GM23248 (cell line): ENCODE results near the gene COL6A5. TPM values are rescaled to one million over a fixed set of nuclear protein-coding genes. Genes with fewer than 3 reads are reported as not detected.

ENCODE experiments used
- DNase-seq: peaks from one replicate; pipeline ENCODE4 v3.0.0-alpha.2; 2015
- H2AFZ ChIP-seq: fragments of 200-600 bp; sonication (generic); 2 replicates; pipeline ENCODE4 v1.6.1; 2016; ENCODE audit warnings: antibody characterized with exemption
- H3F3A ChIP-seq: fragments of 200-600 bp; sonication (generic); 2 replicates; pipeline ENCODE4 v1.6.1; 2016; ENCODE audit warnings: mild to moderate bottlenecking, antibody characterized with exemption, mixed run types; ENCODE audit not compliant: insufficient read depth
- H3K27ac ChIP-seq: fragments of 200-600 bp; sonication (generic); 2 replicates; pipeline ENCODE4 v1.5.1; 2016; ENCODE audit warnings: mild to moderate bottlenecking
- H3K27me3 ChIP-seq: fragments of 200-600 bp; sonication (generic); replicated peaks from 2 replicates; pipeline ENCODE4 v1.6.1; 2016; ENCODE audit warnings: mild to moderate bottlenecking; ENCODE audit not compliant: insufficient read depth
- H3K36me3 ChIP-seq: fragments of 200-600 bp; sonication (generic); 2 replicates; pipeline ENCODE4 v1.6.1; 2016; ENCODE audit warnings: low read depth, mild to moderate bottlenecking
- H3K4me1 ChIP-seq: fragments of 200-600 bp; sonication (generic); 2 replicates; pipeline ENCODE4 v1.6.1; 2016; ENCODE audit warnings: mild to moderate bottlenecking; ENCODE audit not compliant: insufficient read depth
- H3K4me2 ChIP-seq: fragments of 200-600 bp; sonication (generic); one replicate; pipeline ENCODE4 v1.6.1; 2016; ENCODE audit warnings: mild to moderate bottlenecking; ENCODE audit not compliant: unreplicated experiment
- H3K4me3 ChIP-seq: fragments of 200-600 bp; sonication (generic); 2 replicates; pipeline ENCODE4 v1.5.1; 2016; ENCODE audit warnings: mild to moderate bottlenecking
- H3K79me2 ChIP-seq: fragments of 200-600 bp; sonication (generic); 2 replicates; pipeline ENCODE4 v1.6.1; 2016; ENCODE audit warnings: mild to moderate bottlenecking; ENCODE audit not compliant: insufficient read depth
- H3K9ac ChIP-seq: fragments of 200-600 bp; sonication (generic); 2 replicates; pipeline ENCODE4 v1.6.1; 2016; ENCODE audit warnings: mild to moderate bottlenecking
- H3K9me2 ChIP-seq: fragments of 200-600 bp; sonication (generic); 2 replicates; pipeline ENCODE4 v1.6.1; 2016; ENCODE audit warnings: mixed run types, mild to moderate bottlenecking, moderate library complexity; ENCODE audit not compliant: insufficient read depth
- H3K9me3 ChIP-seq: fragments of 200-600 bp; sonication (generic); one replicate; pipeline ENCODE4 v1.6.1; 2017; ENCODE audit warnings: low read depth
- H4K20me1 ChIP-seq: fragments of 200-600 bp; sonication (generic); 2 replicates; pipeline ENCODE4 v1.6.0; 2016; ENCODE audit not compliant: insufficient read depth
- EZH2 ChIP-seq: fragments of 200-600 bp; sonication (generic); IDR thresholded peaks from 2 replicates; pipeline ENCODE4 v1.6.1; 2018; ENCODE audit warnings: antibody characterized with exemption, mild to moderate bottlenecking; ENCODE audit not compliant: insufficient read depth, poor library complexity, severe bottlenecking
- EZH2phosphoT487 ChIP-seq: fragments of 200-600 bp; sonication (generic); IDR thresholded peaks from 2 replicates; pipeline ENCODE4 v1.6.1; 2018; ENCODE audit warnings: antibody characterized with exemption, moderate library complexity, mild to moderate bottlenecking, low read depth; ENCODE audit not compliant: insufficient read depth
- WGBS, 2 experiments: methylation state at CpG; one replicate each; pipeline ENCODE4 v1.1.6; 2015 to 2017; ENCODE audit warnings: low lambda C conversion rate in 2 of 2, low coverage in 1 of 2; ENCODE audit errors: missing lambda C conversion rate in 2 of 2; 5-methylcytosine and 5-hydroxymethylcytosine counted together
- in situ Hi-C: fragments of 300-500 bp; cut with MboI; formaldehyde crosslinking; loops from 2 replicates; pipeline ENCODE4 v1.15.0; 2020
- polyA plus RNA-seq: library from polyadenylated mRNA; unstranded; fragments of >200 nt; fragmentation: Nextera tagmentation; extraction: Ambion mirVana; gene quantifications from 2 replicates; pipeline ENCODE4 v1.2.1, GENCODE V29; 2016
- total RNA-seq: library from RNA; depleted of rRNA; stranded (reverse); fragments of >200 nt; shearing (Covaris generic); gene quantifications from 2 replicates; pipeline ENCODE4 v1.2.3, GENCODE V29; 2014

COL6A5 gene
- total and polyA plus RNA-seq, 2 experiments from 2014 or later: not detected

DNA sequence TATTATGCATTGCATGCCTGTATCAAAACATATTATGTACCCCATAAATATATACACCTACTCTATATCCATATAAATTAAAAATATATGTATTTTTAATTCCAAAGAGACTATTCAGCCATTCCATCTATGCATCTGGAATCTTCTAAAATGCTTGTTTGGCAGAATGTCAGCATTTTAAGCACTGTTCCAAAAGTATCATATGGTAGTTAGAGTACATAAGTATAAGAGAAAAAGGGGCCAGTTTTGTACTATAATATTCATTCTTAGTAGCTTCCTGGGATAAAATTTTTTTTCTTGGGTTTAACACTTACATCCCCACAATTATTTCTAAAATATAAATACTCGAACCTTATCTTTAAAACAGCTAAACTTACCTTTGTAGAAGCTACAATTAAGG is 111.1 kb downstream of the COL6A5 start:
- H2AFZ ChIP-seq: no peak overlapping the region
- H3K36me3 ChIP-seq: no peaks in the 10 kb centered on the region
- H3K27ac ChIP-seq: no peak overlapping the region
- H3K9me2 ChIP-seq: no peaks in the 10 kb centered on the region
- H3K9me3 ChIP-seq: no peaks in the 10 kb centered on the region
- in situ Hi-C loops: no loop called here
- no peaks in the 10 kb centered on the region for H3F3A ChIP-seq
- no peak overlapping the region for H3K9ac ChIP-seq
- H3K4me3 ChIP-seq: no peak overlapping the region
- TF ChIP-seq EZH2phosphoT487 (no peak), EZH2 (no peak)
- DNase-seq: no peak
- H4K20me1 ChIP-seq: no peaks in the 10 kb centered on the region
- H3K4me2 ChIP-seq: no peak overlapping the region
- H3K27me3 ChIP-seq: no peaks in the 10 kb centered on the region
- no peaks in the 10 kb centered on the region for H3K79me2 ChIP-seq
- H3K4me1 ChIP-seq: no peaks in the 10 kb centered on the region
- WGBS, 2 experiments: 6 to 21% methylated on average over 1 of the region's 1 CpG

DNA sequence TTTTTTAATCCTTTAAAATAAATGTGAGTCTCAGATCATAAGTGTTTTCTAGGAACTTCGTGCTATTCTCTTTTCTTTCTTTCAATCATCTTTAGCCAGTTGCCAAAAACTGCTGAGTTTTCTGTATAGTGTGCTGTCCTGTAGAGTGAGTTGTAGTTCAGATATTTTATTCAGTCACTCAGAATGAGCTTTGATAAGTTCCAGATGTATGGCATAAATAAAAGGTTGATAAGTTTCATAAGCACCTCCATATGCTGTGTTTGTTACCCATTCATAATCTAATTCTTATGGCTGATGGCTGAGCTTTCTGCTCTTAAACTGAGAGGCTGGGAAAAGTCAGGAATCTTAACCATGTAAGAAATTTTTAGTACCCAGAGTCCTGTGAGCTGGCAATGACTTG is 112.2 kb downstream of the COL6A5 start:
- Histone ChIP-seq H3K9ac (no peak overlapping the region), H3K4me2 (no peak overlapping the region), H3K79me2 (no peaks in the 10 kb centered on the region), H2AFZ (no peak overlapping the region), H3K4me3 (no peak overlapping the region), H3F3A (no peaks in the 10 kb centered on the region), H3K27ac (no peak overlapping the region), H4K20me1 (no peaks in the 10 kb centered on the region), H3K9me2 (no peaks in the 10 kb centered on the region), H3K9me3 (no peaks in the 10 kb centered on the region), H3K36me3 (no peaks in the 10 kb centered on the region), H3K4me1 (no peaks in the 10 kb centered on the region), H3K27me3 (no peaks in the 10 kb centered on the region)
- in situ Hi-C loops: no loop called here
- WGBS, 2 experiments: 0 to 2% methylated on average over 1 of the region's 1 CpG
- TF ChIP-seq EZH2 (no peak), EZH2phosphoT487 (no peak)
- DNase-seq: no peak

DNA sequence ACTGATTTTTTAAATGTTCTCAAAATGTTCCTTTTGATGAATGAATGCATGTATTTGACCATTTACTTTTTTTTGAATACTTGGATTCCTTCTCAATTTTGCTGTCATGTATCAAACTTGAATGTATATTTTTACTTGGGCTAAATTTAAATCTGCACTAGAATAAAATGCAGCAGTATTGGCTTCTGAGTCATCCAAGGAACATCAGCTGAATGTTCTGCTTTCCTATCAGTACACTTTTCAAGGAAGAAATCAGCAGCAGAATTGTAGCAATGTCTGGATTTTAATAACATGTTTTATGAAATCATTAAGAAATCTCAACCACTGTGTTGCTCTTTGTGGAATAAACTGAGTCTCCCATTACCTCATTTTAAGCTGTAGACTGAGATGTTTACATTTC is 114.5 kb downstream of the COL6A5 start:
- H3K4me3 ChIP-seq: no peak overlapping the region
- no peak overlapping the region for H3K4me2 ChIP-seq
- H2AFZ ChIP-seq: no peak overlapping the region
- H3K27me3 ChIP-seq: no peaks in the 10 kb centered on the region
- no peaks in the 10 kb centered on the region for H3K9me3 ChIP-seq
- H3K9ac ChIP-seq: no peak overlapping the region
- no peak for TF ChIP-seq EZH2phosphoT487
- no peak for TF ChIP-seq EZH2
- no peaks in the 10 kb centered on the region for H3K36me3 ChIP-seq
- H3F3A ChIP-seq: no peaks in the 10 kb centered on the region
- H3K79me2 ChIP-seq: no peaks in the 10 kb centered on the region
- H3K27ac ChIP-seq: no peak overlapping the region
- no peaks in the 10 kb centered on the region for H4K20me1 ChIP-seq
- no peaks in the 10 kb centered on the region for H3K9me2 ChIP-seq
- no peaks in the 10 kb centered on the region for H3K4me1 ChIP-seq
- DNase-seq: no peak
- in situ Hi-C loops: no loop called here

DNA sequence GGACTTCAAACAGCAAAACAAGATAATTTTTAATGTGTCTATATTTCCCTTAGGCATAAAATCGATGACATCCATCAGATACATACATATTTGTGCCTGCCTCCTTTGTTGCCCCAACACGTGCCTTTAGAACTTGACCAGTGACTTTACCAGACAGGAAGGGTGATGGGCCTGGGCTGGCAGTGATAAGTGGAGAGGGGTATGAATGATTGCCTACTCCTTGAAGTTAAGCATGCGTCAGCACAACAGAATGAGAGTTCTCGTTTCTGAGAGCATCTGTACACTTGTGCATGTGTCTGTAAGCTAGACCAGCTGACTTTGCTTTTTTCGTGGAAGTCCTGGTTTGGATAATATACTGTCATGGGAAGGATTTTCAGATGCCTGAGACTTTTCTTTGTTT is 116.6 kb downstream of the COL6A5 start:
- in situ Hi-C loops: no loop called here
- Histone ChIP-seq H2AFZ (no peak overlapping the region), H3K4me2 (no peak overlapping the region), H3K27ac (no peak overlapping the region), H3K4me3 (no peak overlapping the region), H3K9ac (no peak overlapping the region), H3K9me3 (no peaks in the 10 kb centered on the region), H3K4me1 (no peaks in the 10 kb centered on the region), H3K27me3 (no peaks in the 10 kb centered on the region), H3K9me2 (no peaks in the 10 kb centered on the region), H4K20me1 (no peaks in the 10 kb centered on the region), H3K36me3 (no peaks in the 10 kb centered on the region), H3K79me2 (no peaks in the 10 kb centered on the region), H3F3A (no peaks in the 10 kb centered on the region)
- no peak for DNase-seq
- WGBS, 2 experiments: 32 to 44% methylated on average over 5 of the region's 5 CpGs
- no peak for TF ChIP-seq EZH2phosphoT487
- TF ChIP-seq EZH2: no peak

DNA sequence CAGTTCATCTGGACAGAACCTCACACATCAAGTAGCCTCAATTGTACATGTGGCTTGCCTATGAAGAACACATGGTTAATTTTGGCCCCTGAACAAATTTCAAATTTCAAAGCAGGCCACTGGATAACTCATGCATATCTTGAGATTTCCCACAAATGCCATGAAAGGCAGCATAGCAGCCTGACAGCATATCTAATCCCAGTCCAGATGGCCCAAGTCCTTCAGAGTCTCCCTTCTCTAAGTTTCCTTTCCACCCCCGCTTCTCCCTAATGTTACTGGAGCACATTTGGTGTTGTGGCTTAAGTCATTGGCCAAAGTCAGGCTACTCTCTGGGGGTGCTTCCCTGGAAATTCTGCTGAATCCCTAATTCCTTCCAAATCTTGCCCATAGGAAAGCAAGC is 117.7 kb downstream of the COL6A5 start:
- H3K4me3 ChIP-seq: no peak overlapping the region
- 26 to 28% methylated on average over 1 of the region's 1 CpG for WGBS, 2 experiments
- no peaks in the 10 kb centered on the region for H3K27me3 ChIP-seq

More for the DNA sequence above, 117.7 kb downstream of the COL6A5 start:
- no peak for DNase-seq
- Histone ChIP-seq H3K27ac (no peak overlapping the region), H4K20me1 (no peaks in the 10 kb centered on the region), H3K79me2 (no peaks in the 10 kb centered on the region), H3K9me2 (no peaks in the 10 kb centered on the region), H3F3A (no peaks in the 10 kb centered on the region), H3K9ac (no peak overlapping the region), H3K9me3 (no peaks in the 10 kb centered on the region), H3K4me1 (no peaks in the 10 kb centered on the region), H3K36me3 (no peaks in the 10 kb centered on the region), H3K4me2 (no peak overlapping the region), H2AFZ (no peak overlapping the region)
- in situ Hi-C loops: no loop called here
- TF ChIP-seq EZH2 (no peak), EZH2phosphoT487 (no peak)
